ENCODE measurements around the gene PLAAT2. TPM values are rescaled to one million over a fixed set of nuclear protein-coding genes. Genes with fewer than 3 reads are reported as not detected.

The PLAAT2 gene
- total and polyA plus RNA-seq, 8 donors = 0.26 TPM; not detected in 7

DNA sequence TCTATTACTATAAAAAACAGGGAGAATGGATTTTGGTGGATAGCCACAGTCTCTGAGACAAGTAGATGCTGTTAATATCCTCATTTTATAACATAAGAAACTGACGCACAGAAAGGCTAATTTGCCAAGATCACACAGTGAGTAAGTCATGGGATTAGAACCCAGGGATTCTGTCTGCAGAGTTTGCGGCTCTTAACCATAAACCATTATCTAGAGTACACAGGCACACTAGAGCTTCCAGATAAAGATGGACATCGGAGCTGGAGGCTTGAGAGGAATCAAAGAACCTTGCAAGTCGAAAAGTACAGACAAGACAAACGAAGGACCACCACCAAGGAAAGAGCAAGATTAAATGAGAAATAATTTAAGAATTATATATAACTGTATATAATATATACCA lies 46.0 kb downstream of the PLAAT2 start:
- Histone ChIP-seq H3K27ac (no peak overlapping the region), H3K36me3 (no peaks in the 10 kb centered on the region), H3K4me1 (no peaks in the 10 kb centered on the region), H3K27me3 (no peaks in the 10 kb centered on the region), H3K4me3 (no peak overlapping the region), H3K9me3 (no peaks in the 10 kb centered on the region)
- ATAC-seq (no peak), FAIRE-seq (no peak), DNase-seq (no peak)
- intact Hi-C loops (cut with DNase I) = no loop called here
- WGBS, 2 donors = 75 to 78% methylated on average over 5 of the region's 5 CpGs
- TF ChIP-seq, protein P1, sequence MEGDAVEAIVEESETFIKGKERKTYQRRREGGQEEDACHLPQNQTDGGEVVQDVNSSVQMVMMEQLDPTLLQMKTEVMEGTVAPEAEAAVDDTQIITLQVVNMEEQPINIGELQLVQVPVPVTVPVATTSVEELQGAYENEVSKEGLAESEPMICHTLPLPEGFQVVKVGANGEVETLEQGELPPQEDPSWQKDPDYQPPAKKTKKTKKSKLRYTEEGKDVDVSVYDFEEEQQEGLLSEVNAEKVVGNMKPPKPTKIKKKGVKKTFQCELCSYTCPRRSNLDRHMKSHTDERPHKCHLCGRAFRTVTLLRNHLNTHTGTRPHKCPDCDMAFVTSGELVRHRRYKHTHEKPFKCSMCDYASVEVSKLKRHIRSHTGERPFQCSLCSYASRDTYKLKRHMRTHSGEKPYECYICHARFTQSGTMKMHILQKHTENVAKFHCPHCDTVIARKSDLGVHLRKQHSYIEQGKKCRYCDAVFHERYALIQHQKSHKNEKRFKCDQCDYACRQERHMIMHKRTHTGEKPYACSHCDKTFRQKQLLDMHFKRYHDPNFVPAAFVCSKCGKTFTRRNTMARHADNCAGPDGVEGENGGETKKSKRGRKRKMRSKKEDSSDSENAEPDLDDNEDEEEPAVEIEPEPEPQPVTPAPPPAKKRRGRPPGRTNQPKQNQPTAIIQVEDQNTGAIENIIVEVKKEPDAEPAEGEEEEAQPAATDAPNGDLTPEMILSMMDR (IDR thresholded peaks at IDR 0.05) = no peak

DNA sequence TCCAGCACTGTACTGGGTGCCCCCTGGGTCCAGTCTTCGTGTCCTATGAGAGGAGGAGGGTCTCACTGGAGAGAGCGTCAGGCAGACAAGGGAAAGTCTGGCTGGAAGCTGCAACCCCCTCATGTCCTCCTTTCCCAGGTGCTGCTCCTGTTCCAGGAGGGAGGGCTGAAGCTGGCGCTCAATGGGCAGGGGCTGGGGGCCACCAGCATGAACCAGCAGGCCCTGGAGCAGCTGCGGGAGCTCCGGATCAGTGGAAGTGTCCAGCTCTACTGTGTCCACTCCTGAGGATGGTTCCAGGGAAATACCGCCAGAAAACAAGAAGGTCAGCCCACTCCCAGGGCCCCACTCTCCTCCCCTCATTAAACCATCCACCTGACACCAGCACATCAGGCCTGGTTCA lies 47.1 kb downstream of the PLAAT2 start:
- ATAC-seq = no peak
- WGBS, 2 donors = 93 to 94% methylated on average over 5 to 6 of the region's 6 CpGs

DNA sequence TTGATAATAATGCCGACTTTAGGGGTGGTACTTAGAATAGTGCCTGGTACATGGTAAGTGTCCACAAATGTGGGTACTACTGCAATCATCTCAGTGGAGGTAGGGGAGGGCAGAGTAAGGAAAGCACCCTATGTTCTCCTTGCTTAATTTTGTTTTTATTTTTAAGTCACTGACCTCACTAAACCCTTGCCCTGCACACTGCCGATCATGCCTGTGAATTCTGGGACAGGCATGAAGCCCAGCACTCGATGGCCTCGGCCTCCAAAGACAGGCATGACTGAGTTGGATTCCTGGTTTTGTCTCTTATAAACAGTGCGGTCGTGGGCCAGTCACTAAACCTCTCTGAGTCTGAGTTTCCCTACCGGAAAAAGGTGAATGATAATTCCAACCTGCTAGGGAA lies 50.4 kb downstream of the PLAAT2 start:
- Histone ChIP-seq H3K36me3 (no peaks in the 10 kb centered on the region), H3K27me3 (no peaks in the 10 kb centered on the region), H3K9me3 (no peaks in the 10 kb centered on the region), H3K4me1 (no peaks in the 10 kb centered on the region), H3K4me3 (no peak overlapping the region), H3K27ac (no peak overlapping the region)
- TF ChIP-seq, protein P1 (IDR thresholded peaks at IDR 0.05) = no peak
- no peak for FAIRE-seq
- no peak for DNase-seq
- 82 to 89% methylated on average over 7 of the region's 7 CpGs for WGBS, 2 donors
- intact Hi-C loops (cut with DNase I) = no loop called here
- ATAC-seq = no peak

More for the DNA sequence above, 47.1 kb downstream of the PLAAT2 start:
- no peaks in the 10 kb centered on the region for H3K36me3 ChIP-seq
- H3K4me1 ChIP-seq = no peaks in the 10 kb centered on the region
- TF ChIP-seq, protein P1 (IDR thresholded peaks at IDR 0.05) = no peak
- H3K27me3 ChIP-seq = no peaks in the 10 kb centered on the region
- H3K4me3 ChIP-seq = no peak overlapping the region
- FAIRE-seq = no peak
- H3K9me3 ChIP-seq = no peaks in the 10 kb centered on the region
- DNase-seq = no peak
- intact Hi-C loops (cut with DNase I) = no loop called here
- no peak overlapping the region for H3K27ac ChIP-seq

DNA sequence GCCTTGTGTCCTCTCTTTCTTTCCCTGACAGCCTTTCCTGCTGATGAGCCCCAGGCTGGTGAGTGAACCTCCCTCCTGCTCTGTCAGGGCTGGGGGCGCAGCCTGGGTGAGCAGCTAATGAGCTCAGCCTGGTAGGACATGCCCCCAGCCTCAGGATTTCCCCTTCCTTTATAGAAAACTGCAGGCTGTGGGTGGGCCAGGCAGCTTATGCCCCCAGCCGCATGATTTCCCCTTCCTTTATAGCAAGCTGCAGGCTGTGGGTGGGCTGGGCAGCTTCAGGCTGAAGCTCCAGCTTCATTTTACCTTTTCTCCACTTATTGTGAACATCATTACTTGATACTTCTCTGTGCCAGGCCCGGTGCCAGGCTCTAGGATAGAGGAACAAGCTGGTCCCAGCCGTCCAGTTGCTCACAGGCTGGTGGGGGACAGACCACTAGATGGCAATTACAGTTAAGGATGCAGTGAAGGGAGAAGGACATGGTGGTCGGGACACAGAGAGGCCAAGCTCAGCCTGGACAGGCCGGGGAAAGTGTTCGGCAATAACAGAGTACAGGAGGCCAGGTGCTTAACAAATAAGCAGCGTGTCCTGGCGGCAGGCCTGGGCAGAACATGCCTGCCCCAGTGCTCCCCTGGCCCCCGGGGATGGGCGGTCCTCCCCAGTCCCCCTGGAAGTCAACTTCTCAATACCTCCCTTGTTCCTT lies 52.0 kb downstream of the PLAAT2 start:
- H3K36me3 ChIP-seq = no peaks in the 10 kb centered on the region
- FAIRE-seq (no peak), DNase-seq (no peak), ATAC-seq (no peak)
- H3K27me3 ChIP-seq = no peaks in the 10 kb centered on the region
- TF ChIP-seq, protein P1 (IDR thresholded peaks at IDR 0.05) = no peak
- H3K4me1 ChIP-seq = peaks cover 0 to 7% (median 0%) of the 10 kb centered on the region in 3 donors
- WGBS, 2 donors = 89 to 94% methylated on average over 11 of the region's 11 CpGs
- intact Hi-C loops (cut with DNase I) = no loop called here
- H3K27ac ChIP-seq = no peak overlapping the region
- no peak overlapping the region for H3K4me3 ChIP-seq
- H3K9me3 ChIP-seq = no peaks in the 10 kb centered on the region

DNA sequence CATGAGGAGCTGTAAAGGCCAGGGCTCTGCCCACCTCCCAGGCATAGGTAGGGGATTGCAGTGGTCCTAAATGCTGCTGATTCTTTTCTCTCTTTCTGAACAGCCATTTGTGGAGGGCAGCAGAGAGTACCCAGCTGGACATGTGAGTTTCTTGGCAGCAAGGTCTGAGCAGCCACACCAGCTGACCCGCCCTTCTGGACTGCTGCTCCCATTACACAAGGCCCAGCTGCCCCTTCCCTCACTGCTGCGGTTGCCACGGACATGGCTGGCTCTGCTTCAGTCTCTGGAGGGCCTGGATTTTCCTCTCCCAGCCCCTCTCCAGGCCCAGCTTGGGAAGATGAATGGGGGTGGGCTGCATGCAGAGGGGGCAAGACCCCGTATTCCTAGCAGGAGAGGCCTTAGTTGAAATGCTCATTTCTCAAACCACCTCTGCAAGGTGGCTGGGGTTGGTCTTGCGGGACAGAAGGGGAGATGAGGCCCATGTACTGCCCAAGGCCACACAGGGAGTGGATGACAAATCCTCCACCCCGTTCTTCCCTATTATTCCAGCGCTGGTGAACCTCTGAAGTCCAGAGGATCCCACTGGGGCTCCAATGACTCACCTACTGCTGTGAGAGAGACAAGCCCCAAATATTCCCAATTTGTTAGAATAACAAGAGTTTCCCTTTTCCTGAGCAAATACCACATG lies 52.7 kb downstream of the PLAAT2 start:
- Histone ChIP-seq H3K27me3 (no peaks in the 10 kb centered on the region), H3K9me3 (no peaks in the 10 kb centered on the region), H3K27ac (no peak overlapping the region), H3K4me1 (peaks cover 0 to 14% (median under 1%) of the 10 kb centered on the region in 3 donors), H3K4me3 (no peak overlapping the region), H3K36me3 (no peaks in the 10 kb centered on the region)
- FAIRE-seq (no peak), ATAC-seq (peak in 2 of 4 donors; percentile 44 to 56), DNase-seq (no peak)
- TF ChIP-seq, protein P1 (IDR thresholded peaks at IDR 0.05) = no peak
- intact Hi-C loops (cut with DNase I) = no loop called here
- WGBS, 2 donors = 72 to 76% methylated on average over 7 of the region's 7 CpGs
